ENCODE measurements around the gene SETD7. TPM values are rescaled to one million over a fixed set of nuclear protein-coding genes. Genes with fewer than 3 reads are reported as not detected.

The SETD7 gene
- total and polyA plus RNA-seq, 2 donors (not counting 1 experiment from before 2014, with no cell fraction given) = 5.1 to 13.0 TPM

DNA sequence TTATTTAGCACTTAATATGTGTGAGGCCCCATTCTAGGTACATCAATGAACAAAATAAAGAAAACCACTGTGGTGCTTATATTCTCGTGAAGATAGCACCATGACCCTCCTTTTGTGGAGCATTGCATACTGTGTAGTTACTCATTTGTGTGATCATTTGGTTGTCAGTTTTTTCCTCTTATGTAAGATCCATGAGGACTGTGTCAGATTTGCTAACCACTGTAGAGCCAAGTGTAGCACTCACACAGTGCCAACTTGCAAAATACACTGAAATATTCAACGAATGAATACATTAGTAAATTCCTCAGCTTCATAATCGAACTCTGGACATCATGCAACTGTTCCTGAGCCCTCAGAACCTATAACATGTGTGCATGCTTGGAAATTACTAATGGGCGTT, 29.5 kb upstream of the SETD7 start:
- WGBS (ENCODE audit: insufficient coverage) = 100% methylated on average over 1 of the region's 4 CpGs
- Histone ChIP-seq H3K36me3 (replicated peaks in 1 of 2; ENCODE audit: control extremely low read depth in 1 of 2, control insufficient read depth in 1 of 2, extremely low read depth in 1 of 2, insufficient read depth in 2 of 2, low read length in 1 of 2) (no peaks in the 10 kb centered on the region), H3K9ac (ENCODE audit: low read length) (no peak overlapping the region), H3K9me3 (ENCODE audit: control extremely low read depth in 1 of 3, control insufficient read depth in 2 of 3, insufficient read depth in 1 of 3, low read length in 2 of 3) (no peaks in the 10 kb centered on the region), H3K4me1 (ENCODE audit: control insufficient read depth in 2 of 2, insufficient read depth in 2 of 2, low read length in 2 of 2) (no peaks in the 10 kb centered on the region), H2AFZ (ENCODE audit: insufficient read depth, low read depth, low read length, poor library complexity, severe bottlenecking) (no peak overlapping the region), H3K79me2 (ENCODE audit: control insufficient read depth, insufficient read depth, low read length) (no peaks in the 10 kb centered on the region), H3K4me2 (replicated peaks; ENCODE audit: low read depth, low read length, poor library complexity, severe bottlenecking) (no peak overlapping the region), H3K4me3 (ENCODE audit: control extremely low read depth in 1 of 5, extremely low read depth in 1 of 5, insufficient read depth in 1 of 5, low read depth in 2 of 5, low read length in 4 of 5) (no peak overlapping the region), H3K27me3 (replicated peaks in 1 of 4; ENCODE audit: control extremely low read depth in 1 of 4, control insufficient read depth in 3 of 4, insufficient read depth in 4 of 4, low read length in 3 of 4) (peaks cover 0 to 4% (median 0%) of the 10 kb centered on the region in 4 experiments), H4K20me1 (ENCODE audit: control insufficient read depth, insufficient read depth, low read length, poor library complexity, severe bottlenecking) (no peaks in the 10 kb centered on the region), H3K27ac (ENCODE audit: low read length in 2 of 2) (no peak overlapping the region)
- TF ChIP-seq, protein P1, sequence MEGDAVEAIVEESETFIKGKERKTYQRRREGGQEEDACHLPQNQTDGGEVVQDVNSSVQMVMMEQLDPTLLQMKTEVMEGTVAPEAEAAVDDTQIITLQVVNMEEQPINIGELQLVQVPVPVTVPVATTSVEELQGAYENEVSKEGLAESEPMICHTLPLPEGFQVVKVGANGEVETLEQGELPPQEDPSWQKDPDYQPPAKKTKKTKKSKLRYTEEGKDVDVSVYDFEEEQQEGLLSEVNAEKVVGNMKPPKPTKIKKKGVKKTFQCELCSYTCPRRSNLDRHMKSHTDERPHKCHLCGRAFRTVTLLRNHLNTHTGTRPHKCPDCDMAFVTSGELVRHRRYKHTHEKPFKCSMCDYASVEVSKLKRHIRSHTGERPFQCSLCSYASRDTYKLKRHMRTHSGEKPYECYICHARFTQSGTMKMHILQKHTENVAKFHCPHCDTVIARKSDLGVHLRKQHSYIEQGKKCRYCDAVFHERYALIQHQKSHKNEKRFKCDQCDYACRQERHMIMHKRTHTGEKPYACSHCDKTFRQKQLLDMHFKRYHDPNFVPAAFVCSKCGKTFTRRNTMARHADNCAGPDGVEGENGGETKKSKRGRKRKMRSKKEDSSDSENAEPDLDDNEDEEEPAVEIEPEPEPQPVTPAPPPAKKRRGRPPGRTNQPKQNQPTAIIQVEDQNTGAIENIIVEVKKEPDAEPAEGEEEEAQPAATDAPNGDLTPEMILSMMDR (IDR thresholded peaks at IDR 0.05) = no peak
- TF ChIP-seq EZH2 (IDR thresholded peaks at IDR 0.05; ENCODE audit: borderline replicate concordance, insufficient read depth, low read depth, low read length, poor library complexity, severe bottlenecking) = no peak
- H3K9me3 Mint-ChIP-seq (ENCODE audit: insufficient read depth) = no peaks in the 10 kb centered on the region
- peaks cover 16% of the 10 kb centered on the region for H3K27me3 Mint-ChIP-seq
- CTCF ChIA-PET = interaction anchor here (0.8 kb wide), 1 partner anchor 10 kb away, joined by 3 read pairs; no protein-coding TSS in a partner anchor
- POLR2A ChIA-PET = no interaction called here
- ATAC-seq (ENCODE audit: low read depth) (no peak), DNase-seq (no peak)
- no peaks in the 10 kb centered on the region for H3K4me1 Mint-ChIP-seq
- H3K4me3 Mint-ChIP-seq = no peak overlapping the region
- H3K27ac Mint-ChIP-seq = no peak overlapping the region
- intact Hi-C loops (cut with micrococcal nuclease) = no loop called here

DNA sequence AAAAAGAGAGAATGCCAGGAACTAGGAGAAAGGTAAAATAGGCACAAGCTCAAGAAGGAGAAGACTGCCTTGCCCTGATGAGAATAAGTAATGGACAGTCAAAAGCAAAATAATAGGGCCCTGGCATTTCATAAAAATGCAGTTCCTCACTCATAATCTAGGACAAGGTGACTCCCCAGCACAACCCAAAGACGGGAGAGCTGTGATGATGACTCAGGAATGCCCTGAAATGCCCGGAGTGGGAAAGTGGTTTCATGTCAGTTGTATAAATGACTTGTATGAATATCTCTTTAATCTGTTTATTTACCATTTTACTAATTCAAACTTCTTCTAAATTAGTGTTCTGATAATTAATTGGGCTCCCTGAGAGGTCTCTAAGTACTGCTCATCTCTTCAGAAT, 28.8 kb upstream of the SETD7 start:
- Mint-ChIP-seq H3K9me3 (ENCODE audit: insufficient read depth) (no peaks in the 10 kb centered on the region), H3K4me1 (no peaks in the 10 kb centered on the region), H3K4me3 (no peak overlapping the region), H3K27ac (no peak overlapping the region), H3K27me3 (peaks cover 18% of the 10 kb centered on the region)
- no peak overlapping the region for H3K27ac ChIP-seq (ENCODE audit: low read length in 2 of 2)
- no peaks in the 10 kb centered on the region for H3K4me1 ChIP-seq (ENCODE audit: control insufficient read depth in 2 of 2, insufficient read depth in 2 of 2, low read length in 2 of 2)
- H3K4me3 ChIP-seq (ENCODE audit: control extremely low read depth in 1 of 5, extremely low read depth in 1 of 5, insufficient read depth in 1 of 5, low read depth in 2 of 5, low read length in 4 of 5) = no peak overlapping the region
- H3K9me3 ChIP-seq (ENCODE audit: control extremely low read depth in 1 of 3, control insufficient read depth in 2 of 3, insufficient read depth in 1 of 3, low read length in 2 of 3) = no peaks in the 10 kb centered on the region
- TF ChIP-seq EZH2 (IDR thresholded peaks at IDR 0.05; ENCODE audit: borderline replicate concordance, insufficient read depth, low read depth, low read length, poor library complexity, severe bottlenecking) = no peak
- TF ChIP-seq, protein P1 (IDR thresholded peaks at IDR 0.05) = no peak
- WGBS (ENCODE audit: insufficient coverage) = no CpG with 5 or more reads among the region's 2 CpGs
- H2AFZ ChIP-seq (ENCODE audit: insufficient read depth, low read depth, low read length, poor library complexity, severe bottlenecking) = no peak overlapping the region
- intact Hi-C loops (cut with micrococcal nuclease) = no loop called here
- H3K4me2 ChIP-seq (replicated peaks; ENCODE audit: low read depth, low read length, poor library complexity, severe bottlenecking) = no peak overlapping the region
- H3K27me3 ChIP-seq (replicated peaks in 1 of 4; ENCODE audit: control extremely low read depth in 1 of 4, control insufficient read depth in 3 of 4, insufficient read depth in 4 of 4, low read length in 3 of 4) = peaks cover 0 to 4% (median 0%) of the 10 kb centered on the region in 4 experiments
- ChIA-PET CTCF (interaction anchor here (0.6 kb wide), 1 partner anchor 1242 kb away, joined by 3 read pairs; no protein-coding TSS in a partner anchor), POLR2A (no interaction called here)
- H3K79me2 ChIP-seq (ENCODE audit: control insufficient read depth, insufficient read depth, low read length) = no peaks in the 10 kb centered on the region
- ATAC-seq (ENCODE audit: low read depth) (no peak), DNase-seq (no peak)
- no peak overlapping the region for H3K9ac ChIP-seq (ENCODE audit: low read length)
- H4K20me1 ChIP-seq (ENCODE audit: control insufficient read depth, insufficient read depth, low read length, poor library complexity, severe bottlenecking) = no peaks in the 10 kb centered on the region
- H3K36me3 ChIP-seq (replicated peaks in 1 of 2; ENCODE audit: control extremely low read depth in 1 of 2, control insufficient read depth in 1 of 2, extremely low read depth in 1 of 2, insufficient read depth in 2 of 2, low read length in 1 of 2) = no peaks in the 10 kb centered on the region

Measured in B cell (primary cell).